ENCODE data around the gene AHRR. TPM values are rescaled to one million over a fixed set of nuclear protein-coding genes. Genes with fewer than 3 reads are reported as not detected.

AHRR gene
- total and polyA plus RNA-seq, 2 donors (not counting 1 experiment from before 2014, with no cell fraction given): 11.3 to 26.4 TPM

- Histone ChIP-seq H2AFZ (ENCODE audit: low read length) (no peak overlapping the region), H3K79me2 (ENCODE audit: control insufficient read depth, insufficient read depth, low read length) (peaks cover 1% of the 10 kb centered on the region), H3K4me1 (ENCODE audit: control insufficient read depth, extremely low read depth, insufficient read depth, low read length) (no peaks in the 10 kb centered on the region), H3K27me3 (ENCODE audit: control insufficient read depth, insufficient read depth, low read length) (peaks cover 6% of the 10 kb centered on the region), H3K9me3 (ENCODE audit: control insufficient read depth, insufficient read depth, low read depth, low read length) (no peaks in the 10 kb centered on the region), H3K4me2 (ENCODE audit: extremely low read depth, insufficient read depth, low read length) (peak overlapping the region; percentile 92), H3K27ac (ENCODE audit: insufficient read depth, low read length) (no peak overlapping the region), H3K36me3 (ENCODE audit: control insufficient read depth, insufficient read depth, low read length) (peaks cover 8% of the 10 kb centered on the region), H3K4me3 (replicated peaks in 1 of 4; ENCODE audit: control extremely low read depth in 1 of 4, insufficient read depth in 1 of 4, low read depth in 3 of 4, low read length in 4 of 4) (peak overlapping the region in 1 of 4 experiments; percentile 82), H3K9ac (ENCODE audit: insufficient read depth, low read length) (no peak overlapping the region), H4K20me1 (ENCODE audit: control insufficient read depth, extremely low read depth, insufficient read depth, low read length) (no peaks in the 10 kb centered on the region)
- no peak for DNase-seq (ENCODE audit: low read depth in 2 of 2)
- TF ChIP-seq CTCF (conservative IDR thresholded peaks at IDR 0.05 in 1 of 2, IDR thresholded peaks at IDR 0.05 in 1 of 2; ENCODE audit: low read depth in 1 of 2, low read length in 2 of 2): no peak
- no peak for TF ChIP-seq EZH2 (IDR thresholded peaks at IDR 0.05; ENCODE audit: low read length, missing control alignments)
Measured at GRCh38 chr5:470961-471749, 149.6 kb downstream of the AHRR start.

GRCh38 chr5:471750-472058 is 150.2 kb downstream of the AHRR start:
- H3K9ac ChIP-seq (ENCODE audit: insufficient read depth, low read length): peak overlapping the region; percentile 88
- no peaks in the 10 kb centered on the region for H3K9me3 ChIP-seq (ENCODE audit: control insufficient read depth, insufficient read depth, low read depth, low read length)
- H3K4me2 ChIP-seq (ENCODE audit: extremely low read depth, insufficient read depth, low read length): peak overlapping the region; percentile 92
- no peak overlapping the region for H3K27ac ChIP-seq (ENCODE audit: insufficient read depth, low read length)
- H3K27me3 ChIP-seq (ENCODE audit: control insufficient read depth, insufficient read depth, low read length): peaks cover 6% of the 10 kb centered on the region
- no peak for TF ChIP-seq EZH2 (IDR thresholded peaks at IDR 0.05; ENCODE audit: low read length, missing control alignments)
- no peak for TF ChIP-seq CTCF (conservative IDR thresholded peaks at IDR 0.05 in 1 of 2, IDR thresholded peaks at IDR 0.05 in 1 of 2; ENCODE audit: low read depth in 1 of 2, low read length in 2 of 2)
- peak overlapping the region; percentile 49 to 82 (median 58) for H3K4me3 ChIP-seq (replicated peaks in 1 of 4; ENCODE audit: control extremely low read depth in 1 of 4, insufficient read depth in 1 of 4, low read depth in 3 of 4, low read length in 4 of 4)
- H3K79me2 ChIP-seq (ENCODE audit: control insufficient read depth, insufficient read depth, low read length): peaks cover 1% of the 10 kb centered on the region
- H3K36me3 ChIP-seq (ENCODE audit: control insufficient read depth, insufficient read depth, low read length): peaks cover 5% of the 10 kb centered on the region
- no peak for DNase-seq (ENCODE audit: low read depth in 2 of 2)
- H3K4me1 ChIP-seq (ENCODE audit: control insufficient read depth, extremely low read depth, insufficient read depth, low read length): no peaks in the 10 kb centered on the region
- H2AFZ ChIP-seq (ENCODE audit: low read length): no peak overlapping the region
- no peaks in the 10 kb centered on the region for H4K20me1 ChIP-seq (ENCODE audit: control insufficient read depth, extremely low read depth, insufficient read depth, low read length)

DNA sequence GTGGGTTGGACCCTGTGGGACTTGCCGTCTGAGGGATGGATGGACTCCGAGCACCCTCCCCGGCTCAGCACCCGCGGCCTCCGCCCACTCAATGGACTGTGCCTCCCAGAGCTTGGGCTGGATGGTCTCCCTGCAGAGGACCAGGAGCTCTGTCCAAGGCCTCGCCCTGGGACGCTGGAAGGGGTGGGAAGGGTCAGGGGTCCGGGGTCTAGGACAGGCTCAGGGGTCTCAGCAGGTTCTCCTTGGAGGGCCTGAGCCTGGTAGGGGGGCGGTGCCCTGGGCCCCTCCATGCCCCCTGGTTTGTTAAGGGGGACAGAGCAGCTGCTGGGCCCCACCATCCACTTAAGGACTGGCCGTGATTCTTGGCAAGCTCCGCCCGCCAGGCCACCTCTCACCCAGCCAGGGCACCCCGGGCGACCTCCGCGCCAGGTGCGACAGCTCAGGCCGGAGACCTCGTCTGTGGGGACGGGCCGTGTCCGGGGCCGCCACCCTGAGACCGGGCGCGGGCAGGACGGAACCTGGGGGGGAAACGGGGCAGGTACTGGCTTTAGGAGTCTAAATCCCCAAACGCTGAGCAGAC is 150.7 kb downstream of the AHRR start:
- peak overlapping the region; percentile 49 for H2AFZ ChIP-seq (ENCODE audit: low read length)
- H3K4me1 ChIP-seq (ENCODE audit: control insufficient read depth, extremely low read depth, insufficient read depth, low read length): no peaks in the 10 kb centered on the region
- peak overlapping the region; percentile 49 to 82 (median 58) for H3K4me3 ChIP-seq (replicated peaks in 1 of 4; ENCODE audit: control extremely low read depth in 1 of 4, insufficient read depth in 1 of 4, low read depth in 3 of 4, low read length in 4 of 4)
- TF ChIP-seq EZH2 (IDR thresholded peaks at IDR 0.05; ENCODE audit: low read length, missing control alignments) (no peak), CTCF (conservative IDR thresholded peaks at IDR 0.05 in 1 of 2, IDR thresholded peaks at IDR 0.05 in 1 of 2; ENCODE audit: low read depth in 1 of 2, low read length in 2 of 2) (no peak)
- peaks cover 1% of the 10 kb centered on the region for H3K79me2 ChIP-seq (ENCODE audit: control insufficient read depth, insufficient read depth, low read length)
- H3K36me3 ChIP-seq (ENCODE audit: control insufficient read depth, insufficient read depth, low read length): peaks cover 2% of the 10 kb centered on the region
- peaks cover 6% of the 10 kb centered on the region for H3K27me3 ChIP-seq (ENCODE audit: control insufficient read depth, insufficient read depth, low read length)
- H4K20me1 ChIP-seq (ENCODE audit: control insufficient read depth, extremely low read depth, insufficient read depth, low read length): no peaks in the 10 kb centered on the region
- peak overlapping the region; percentile 88 for H3K9ac ChIP-seq (ENCODE audit: insufficient read depth, low read length)
- no peaks in the 10 kb centered on the region for H3K9me3 ChIP-seq (ENCODE audit: control insufficient read depth, insufficient read depth, low read depth, low read length)
- peak overlapping the region; percentile 79 for H3K27ac ChIP-seq (ENCODE audit: insufficient read depth, low read length)
- peak overlapping the region; percentile 92 for H3K4me2 ChIP-seq (ENCODE audit: extremely low read depth, insufficient read depth, low read length)
- peak in 1 of 2 donors; percentile 13 for DNase-seq (ENCODE audit: low read depth in 2 of 2)

Measured in fibroblast of lung (primary cell).